Uterus (tissue), 2 donors: ENCODE data around the gene PGM3.

Source experiments
- CTCF ChIP-seq, 4 experiments: fragments of 200-600 bp in 2 of 4; fragments of 450-650 bp in 2 of 4; sonication (generic) in 2 of 4; IDR thresholded peaks; one replicate each; pipeline ENCODE4 v1.5.1; 2016 to 2019; ENCODE audit warnings: antibody characterized with exemption in 4 of 4, mild to moderate bottlenecking in 2 of 4, moderate library complexity in 1 of 4
- POLR2A ChIP-seq, 2 donors: fragments of 450-650 bp; IDR thresholded peaks; one replicate each; pipeline ENCODE4 v1.6.1; 2016; ENCODE audit warnings: antibody characterized with exemption in 2 of 2, mild to moderate bottlenecking in 1 of 2, moderate library complexity in 1 of 2

GRCh38 chr6:83199863-83200225 lies 6.8 kb upstream of the PGM3 start:
- TF ChIP-seq CTCF (IDR thresholded peaks at IDR 0.05) (no peak), POLR2A (IDR thresholded peaks at IDR 0.05) (no peak)
